GM11168 (cell line): ENCODE measurements around the gene ETV1.

Experiments used
- in situ Hi-C: fragments of 300-500 bp; cut with MboI; formaldehyde crosslinking; loops from one replicate; pipeline ENCODE4 v1.12.0; 2022; ENCODE audit warnings: low sequenced_read_pairs; ENCODE audit not compliant: unreplicated experiment

Gene ETV1

DNA sequence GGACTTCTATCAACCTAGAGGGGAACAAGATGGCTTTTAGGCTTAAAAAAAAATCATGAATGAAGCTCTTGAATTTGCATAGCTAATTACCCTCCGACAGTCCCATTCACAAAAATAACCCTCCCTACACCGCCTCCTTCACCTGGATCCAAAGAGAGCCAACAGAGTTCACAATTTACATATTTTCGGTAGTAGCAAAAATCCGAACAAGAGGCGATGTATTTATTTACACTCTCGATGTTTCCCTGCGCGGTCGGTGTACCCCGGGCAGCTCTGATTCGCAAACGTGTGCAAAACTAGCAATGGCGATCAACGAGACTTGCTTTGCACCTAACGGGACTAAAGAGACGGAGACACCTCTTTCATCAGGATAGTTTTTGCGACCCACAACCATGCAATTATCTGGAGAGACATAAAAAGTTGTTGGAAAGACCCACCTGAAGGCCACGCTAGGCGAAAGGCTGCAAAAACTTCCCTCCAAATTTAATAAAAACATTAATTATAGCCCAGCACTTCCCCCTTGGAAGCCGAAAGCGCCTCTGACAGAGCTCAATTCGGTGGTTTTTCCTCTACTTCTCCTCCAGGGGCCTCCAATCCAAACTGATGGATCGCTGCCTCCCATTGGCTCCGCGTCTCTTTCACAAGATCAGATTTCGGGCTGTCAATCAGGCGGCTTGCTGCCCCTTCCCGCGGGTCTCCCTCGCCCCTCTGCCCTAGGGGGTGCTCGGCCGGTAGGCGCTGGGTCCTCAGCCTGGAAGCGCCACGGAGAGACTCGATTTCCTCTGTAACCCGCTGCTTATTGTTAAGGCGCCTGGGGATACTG is at the start of gene ETV1:
ETV1 (minus strand) TSS at position 541 of the 823 bp plus-strand sequence. CDS start 614 bp downstream, outside the sequence.
- in situ Hi-C loops, result no loop called here

DNA sequence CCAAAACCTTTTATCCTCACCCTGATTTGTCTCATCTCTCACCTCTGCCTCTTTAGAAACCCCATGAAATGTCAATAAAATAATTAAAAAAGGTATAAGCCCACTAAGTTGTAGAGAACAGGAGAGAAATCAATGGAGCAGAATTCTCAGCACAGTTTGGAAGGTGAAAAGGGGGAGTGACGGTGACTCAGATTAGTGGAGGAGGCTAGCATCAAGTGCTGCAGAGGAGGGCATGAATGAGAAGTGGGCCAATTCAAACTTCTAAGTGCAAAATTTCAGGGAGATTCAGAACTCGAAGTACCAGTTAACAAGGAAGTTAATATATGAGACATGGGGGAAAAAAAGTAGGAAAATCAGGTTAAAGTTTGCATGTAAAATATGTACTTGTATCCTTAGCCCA is 34.9 kb upstream of the ETV1 start:
- in situ Hi-C loops, result no loop called here

DNA sequence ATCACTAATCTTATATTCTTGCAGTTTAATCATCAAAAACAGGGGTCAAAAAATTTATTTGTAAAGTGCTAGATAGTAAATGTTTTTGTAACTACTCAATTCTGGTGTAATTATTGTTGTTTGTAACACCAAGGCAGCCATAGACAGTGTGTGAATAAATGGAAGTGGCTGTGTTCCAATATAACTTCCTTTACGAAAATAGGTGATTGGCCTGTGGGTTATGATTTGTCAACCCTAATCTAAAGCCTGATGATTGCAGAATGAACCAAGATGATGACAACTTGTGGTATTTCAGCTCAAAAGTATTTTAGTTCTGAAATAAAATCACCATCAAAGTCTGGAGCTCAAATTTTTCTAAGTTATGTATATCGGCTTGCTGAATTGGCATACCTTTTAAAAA is 34.4 kb upstream of the ETV1 start:
- in situ Hi-C loops, result no loop called here

DNA sequence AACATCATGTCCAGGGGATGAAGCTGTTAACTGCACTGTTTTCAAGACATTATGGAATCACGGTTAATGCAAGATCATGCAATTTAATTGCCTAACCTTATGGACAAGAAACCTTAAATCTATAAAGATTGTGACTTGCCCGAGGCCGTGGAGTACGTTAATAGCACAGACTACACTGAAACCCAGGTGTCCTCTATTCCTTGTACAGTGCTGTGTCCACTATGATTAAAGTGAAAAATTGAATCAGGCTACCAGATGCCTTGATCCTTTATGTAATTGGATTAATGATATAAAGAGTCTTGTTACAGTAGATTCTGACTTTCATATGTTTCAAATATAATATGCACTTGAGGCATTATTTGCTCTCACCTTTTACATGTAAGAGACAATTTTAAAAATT is 33.9 kb upstream of the ETV1 start:
- in situ Hi-C loops, result no loop called here

DNA sequence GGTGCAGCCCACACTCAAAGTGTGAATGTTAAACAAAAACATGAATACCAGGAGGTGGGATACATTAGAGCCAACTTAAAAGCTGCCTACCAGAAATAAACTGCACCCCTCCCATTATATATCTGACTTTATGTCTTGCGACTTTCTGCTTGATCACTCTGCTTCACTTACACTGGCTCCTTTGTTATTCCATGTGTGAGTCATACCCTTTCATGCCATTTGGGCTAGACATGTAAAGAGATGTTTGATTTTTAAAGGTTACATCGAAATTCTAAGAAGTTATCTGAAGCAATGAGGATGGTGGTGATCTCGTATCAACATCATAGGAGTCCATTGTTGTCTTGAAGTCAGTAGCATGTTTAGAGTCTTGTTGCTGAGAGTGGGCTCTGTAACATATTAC is 31.6 kb upstream of the ETV1 start:
- in situ Hi-C loops, result no loop called here

DNA sequence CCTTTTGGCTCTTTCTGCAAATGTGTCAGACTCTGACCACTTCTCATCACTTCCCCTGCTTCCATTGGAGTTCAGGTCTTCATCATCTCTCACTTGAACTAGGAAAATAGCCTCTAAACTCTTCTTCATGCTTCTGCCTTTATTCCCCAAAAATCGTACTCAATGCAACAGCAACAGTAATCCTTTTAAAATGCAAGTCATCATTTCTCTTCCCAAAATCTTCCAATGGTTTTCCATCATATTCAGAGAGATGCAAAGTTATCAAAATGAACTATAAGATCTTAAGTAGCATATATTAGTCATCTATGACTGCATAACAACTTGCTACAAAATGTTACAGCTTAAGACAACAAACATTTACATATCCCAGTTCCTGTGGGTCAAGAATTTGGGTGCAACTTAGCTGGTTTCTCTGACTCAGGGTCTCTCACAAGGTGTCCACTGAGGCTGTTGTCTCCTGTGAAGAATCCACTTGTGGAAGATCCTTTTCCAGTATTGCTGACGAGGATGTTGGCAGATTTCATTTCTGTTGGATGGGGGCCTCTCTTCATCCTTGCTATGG is 31.0 kb upstream of the ETV1 start:
- in situ Hi-C loops, result no loop called here

DNA sequence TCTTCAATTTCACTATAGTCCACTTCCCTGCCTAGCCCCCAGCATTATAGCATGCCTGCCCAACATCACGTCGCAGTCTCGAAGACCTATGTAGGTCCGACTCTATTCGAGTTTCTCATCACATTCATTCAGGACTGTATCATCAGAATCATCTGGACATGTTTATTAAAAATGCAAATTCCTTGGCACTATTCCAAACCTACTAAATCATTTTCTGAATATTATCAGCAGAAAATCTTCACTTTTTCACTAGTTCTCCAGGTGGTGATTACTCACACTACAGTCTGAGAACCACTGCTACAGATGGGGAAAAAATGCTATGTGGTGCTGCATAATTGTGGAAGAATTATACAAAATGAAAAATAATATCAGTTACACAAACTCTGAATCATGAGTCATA is 29.3 kb upstream of the ETV1 start:
- in situ Hi-C loops, result no loop called here

DNA sequence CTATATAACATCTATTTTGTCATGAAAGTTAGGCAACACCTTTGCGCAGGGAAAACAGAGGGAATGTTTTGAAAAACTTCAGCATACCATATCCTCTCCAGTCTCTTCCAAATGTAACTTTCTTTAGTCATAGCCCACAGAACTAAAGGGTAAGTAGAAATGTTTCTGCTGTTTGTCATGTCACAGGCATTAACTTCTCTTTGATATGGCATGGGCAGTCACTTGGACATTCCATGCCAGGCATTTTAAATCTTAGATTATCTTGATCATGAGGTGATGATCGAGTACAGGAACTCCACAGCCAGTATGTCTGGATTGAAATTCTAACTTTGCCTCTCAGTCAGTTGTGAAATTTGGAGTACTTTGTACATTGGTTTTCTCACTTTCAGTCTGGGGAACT is 27.5 kb upstream of the ETV1 start:
- in situ Hi-C loops, result no loop called here

DNA sequence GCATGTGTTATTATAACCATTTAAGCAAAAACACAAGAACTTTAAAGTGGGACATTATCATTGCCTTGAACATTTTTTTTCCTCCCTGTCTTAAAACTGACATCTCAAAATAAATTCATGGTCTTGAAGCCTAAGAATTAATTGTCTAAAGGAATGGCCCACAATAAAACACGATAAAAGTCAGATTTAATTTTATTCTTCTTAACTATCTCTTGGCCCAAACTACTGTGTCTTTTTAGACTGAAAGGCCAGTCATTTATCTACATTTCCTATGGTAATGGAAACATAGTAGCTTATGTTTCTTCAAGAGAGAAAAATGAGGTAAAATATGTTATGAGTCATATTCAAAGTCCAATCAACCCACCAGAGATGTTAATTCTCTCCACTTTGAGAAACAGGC is 24.4 kb upstream of the ETV1 start:
- in situ Hi-C loops, result no loop called here

DNA sequence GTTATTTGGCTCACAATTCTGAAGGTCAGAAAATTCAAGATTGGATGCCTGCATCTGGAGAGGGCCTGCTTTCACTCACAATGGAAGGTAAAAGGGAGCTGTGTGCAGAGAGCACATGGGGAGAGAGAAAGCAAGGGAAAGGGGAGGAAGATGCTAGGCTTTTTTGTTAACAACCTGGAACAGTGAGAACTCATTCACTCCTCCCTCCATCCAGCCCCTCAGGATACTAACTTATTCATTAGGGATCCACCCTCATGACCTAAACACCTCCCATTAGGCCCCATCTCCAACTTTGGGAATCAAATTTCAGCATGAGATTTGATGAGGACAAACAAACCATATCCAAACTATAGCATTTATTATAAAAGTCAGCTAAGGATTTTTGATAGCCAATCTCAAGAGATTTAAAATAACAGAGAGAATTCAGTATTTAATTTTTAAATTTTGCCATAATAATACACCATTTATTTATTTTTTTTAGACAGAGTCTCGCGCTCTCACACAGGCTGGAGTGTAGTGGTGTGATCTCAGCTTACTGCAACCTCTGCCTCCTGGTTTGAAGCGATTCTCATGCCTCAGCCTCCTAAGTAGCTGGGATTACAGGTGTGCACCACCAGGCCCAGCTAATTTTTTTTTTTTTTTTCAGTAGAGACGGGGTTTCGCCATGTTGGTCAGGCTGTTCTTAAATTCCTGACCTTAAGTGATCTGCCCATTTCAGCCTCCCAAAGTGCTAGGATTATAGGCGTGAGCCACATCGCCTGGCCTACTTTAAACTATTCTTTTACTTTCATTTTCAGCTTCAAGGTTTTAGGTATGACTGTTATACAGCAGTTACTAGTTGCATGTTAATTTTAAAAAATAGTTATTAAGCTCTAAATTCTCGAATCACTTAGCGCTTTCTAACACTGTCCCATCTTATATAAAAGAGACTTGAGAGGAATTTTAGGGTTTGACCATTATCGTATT is 20.3 kb upstream of the ETV1 start:
- in situ Hi-C loops, result no loop called here

DNA sequence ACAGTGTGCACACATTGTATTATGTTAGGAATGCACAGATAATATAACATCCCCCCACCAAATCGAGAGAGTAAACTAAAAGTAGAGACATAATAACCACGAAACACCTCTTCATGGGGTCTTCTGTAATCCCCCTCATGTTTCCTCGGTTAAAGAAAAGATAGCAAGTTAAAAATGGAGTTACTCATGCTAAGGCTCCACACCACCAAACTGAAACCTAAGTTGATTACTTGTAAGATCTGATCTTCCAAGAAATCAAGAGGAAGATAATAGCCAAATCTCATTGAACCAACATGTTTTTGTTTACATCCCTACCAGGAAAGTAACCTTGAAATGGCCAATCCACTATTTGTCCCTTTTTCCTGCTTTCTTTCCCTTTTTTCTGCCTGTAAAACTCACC is 11.7 kb upstream of the ETV1 start:
- in situ Hi-C loops, result no loop called here

DNA sequence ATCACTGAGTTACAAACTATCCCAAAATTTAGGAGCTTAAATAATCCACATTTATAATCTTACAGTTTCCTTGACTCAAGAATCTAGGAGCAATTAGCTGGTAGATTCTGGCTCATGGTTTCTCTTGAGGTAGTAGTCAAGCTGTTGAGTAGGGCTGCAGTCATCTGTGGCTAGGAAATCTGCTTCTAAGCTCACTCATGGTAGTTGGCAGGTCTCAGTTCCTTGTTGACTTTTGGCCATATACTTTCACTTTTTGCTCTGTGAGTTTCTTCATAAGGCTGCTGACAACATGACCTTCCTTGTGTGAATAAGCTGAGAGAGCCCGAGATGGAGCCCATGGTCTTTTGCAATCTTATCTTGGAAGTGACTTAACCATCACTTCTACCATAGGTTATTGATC is 10.8 kb upstream of the ETV1 start:
- in situ Hi-C loops, result no loop called here

DNA sequence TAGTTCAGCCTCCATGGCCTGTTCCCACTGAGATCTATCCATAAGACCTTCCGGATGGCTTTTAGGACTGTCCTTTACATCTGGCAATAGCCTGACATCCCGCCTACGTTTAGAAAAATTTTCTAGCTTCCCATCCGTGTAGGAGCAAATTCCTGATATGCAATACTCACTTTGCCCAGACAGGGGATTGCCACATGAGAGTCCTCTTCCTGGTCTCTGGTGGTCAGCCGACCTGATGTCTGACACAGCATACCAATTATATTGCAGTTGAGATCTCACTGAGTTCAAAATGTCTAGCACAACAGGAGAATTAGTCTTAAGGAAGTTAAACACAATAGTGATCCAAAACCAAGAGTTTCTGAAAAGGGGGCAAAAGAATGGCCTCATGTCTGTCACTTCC is 9.4 kb upstream of the ETV1 start:
- in situ Hi-C loops, result no loop called here

DNA sequence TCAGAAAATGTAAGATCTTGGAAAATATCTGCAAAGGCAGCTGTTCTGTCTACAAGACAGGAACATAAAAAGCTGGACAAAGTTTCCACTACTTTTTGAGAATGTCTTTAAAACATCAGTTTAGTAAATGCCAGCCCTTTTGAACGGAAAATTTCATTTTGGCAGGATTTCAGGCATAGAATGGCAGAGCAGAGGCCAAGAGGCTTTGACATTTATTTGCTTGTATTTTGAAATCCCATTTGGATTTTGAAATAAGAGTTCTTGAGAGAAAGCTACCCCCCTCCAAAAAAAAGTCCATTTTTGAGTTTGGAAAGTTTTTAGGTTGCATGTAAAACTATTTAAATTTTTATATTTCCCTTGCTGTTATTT is 3.1 kb upstream of the ETV1 start:
- in situ Hi-C loops, result no loop called here

DNA sequence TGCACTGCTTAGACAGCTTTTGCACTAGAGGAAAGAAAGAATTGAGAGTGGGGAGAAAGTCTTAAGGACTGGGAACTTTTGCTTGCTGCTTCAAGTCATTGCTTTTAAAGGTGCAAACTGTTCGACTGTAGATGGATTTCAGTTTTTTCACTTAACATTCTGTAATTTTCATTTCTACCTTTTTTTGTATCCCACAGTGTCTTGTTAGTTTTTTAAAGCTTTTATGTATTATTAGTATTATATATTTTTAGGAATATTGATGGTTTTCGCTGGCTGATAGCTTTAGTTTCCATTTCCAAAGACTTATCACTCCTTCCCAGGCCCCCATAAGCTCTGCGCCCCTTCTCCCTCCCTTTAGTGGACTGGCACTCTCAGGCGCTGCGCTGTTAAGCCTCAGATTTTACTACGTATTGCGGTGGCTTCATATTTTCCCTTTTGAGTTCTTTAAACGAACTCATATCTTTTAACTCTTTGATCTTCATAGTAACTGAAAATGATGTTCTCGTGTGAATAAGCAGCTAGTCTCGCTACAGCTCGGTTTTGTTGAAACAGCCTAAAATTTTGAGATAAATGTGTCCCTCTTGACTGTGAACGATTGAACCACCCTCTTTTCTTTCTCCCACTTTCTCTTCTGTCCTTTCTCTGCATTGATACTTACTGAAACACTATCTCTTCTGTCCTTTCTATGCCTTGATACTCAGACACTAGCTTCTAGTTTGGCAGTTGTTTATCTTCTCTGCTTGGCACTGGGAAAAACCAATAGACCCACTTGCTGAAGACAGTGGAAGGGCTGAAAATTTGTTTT is 2.5 kb upstream of the ETV1 start:
- in situ Hi-C loops, result no loop called here

DNA sequence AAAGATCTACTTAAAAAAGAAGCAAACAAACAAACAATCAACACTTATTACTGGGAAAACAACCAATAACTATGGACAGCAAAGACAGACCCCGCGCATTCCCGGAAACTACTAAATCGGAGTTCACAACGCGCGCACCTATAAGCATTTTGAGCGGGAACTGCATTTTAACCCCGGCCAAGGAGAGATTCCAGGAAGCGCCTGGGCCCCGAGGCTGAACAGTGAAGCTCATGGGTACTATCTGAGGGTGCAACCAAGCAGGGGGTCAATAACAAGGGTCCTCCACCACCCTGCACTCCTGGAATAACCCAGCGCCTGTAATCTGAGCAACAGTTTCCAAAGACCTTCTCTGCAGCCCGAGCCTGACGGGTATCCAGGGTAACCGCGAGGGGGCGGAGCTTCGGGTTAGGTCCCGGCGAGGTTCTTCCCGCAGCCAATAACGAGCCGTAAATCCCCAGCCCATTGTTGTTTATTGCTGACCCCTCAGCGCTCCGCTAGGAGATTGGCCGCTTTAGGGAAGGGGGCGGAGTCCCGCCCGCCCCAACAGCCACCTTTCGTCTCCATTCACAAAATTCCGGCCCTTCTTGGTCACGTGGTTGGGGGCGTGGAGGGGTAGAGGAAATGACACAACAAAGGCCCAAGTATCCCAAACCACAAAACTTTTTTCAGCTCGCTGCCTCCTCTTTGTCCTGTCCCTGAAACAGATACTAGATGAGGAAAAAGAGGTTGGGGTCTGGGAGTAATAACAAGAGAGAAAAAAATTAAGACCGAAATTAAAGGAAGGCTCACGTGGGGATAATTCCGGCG is 1.7 kb upstream of the ETV1 start:
- in situ Hi-C loops, result no loop called here

DNA sequence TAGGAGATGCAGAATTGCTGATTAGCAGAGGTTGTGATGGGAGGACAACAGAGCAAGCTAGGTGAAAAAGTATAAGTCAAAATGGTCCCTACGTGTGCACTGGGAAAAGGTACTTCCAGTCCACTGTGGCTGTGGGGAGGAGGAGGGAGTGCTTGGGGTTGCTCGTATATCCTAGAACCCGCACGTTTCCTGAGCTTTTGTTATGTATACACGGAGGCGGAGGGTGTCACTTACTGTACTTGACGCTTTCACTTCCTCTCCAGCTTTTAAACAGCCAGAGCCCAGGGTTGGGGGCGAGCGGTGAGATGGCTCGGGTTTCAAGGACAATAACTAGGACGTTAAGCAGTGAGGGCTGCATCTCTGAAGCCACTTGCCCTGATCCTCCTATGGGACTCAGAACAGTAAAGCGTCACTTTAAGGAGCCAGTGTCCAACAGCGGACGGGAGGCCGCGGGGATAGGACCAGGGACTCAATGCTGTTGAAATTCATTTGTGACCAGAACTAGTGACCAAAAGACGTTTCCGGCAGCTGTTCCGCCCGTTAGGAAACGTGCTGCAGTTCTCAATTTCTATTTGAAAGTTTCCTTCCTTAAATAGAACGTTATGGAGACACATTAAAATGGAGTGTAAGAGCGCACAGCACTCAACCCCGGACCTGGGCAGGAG is 985 bp upstream of the ETV1 start:
- in situ Hi-C loops, result no loop called here

DNA sequence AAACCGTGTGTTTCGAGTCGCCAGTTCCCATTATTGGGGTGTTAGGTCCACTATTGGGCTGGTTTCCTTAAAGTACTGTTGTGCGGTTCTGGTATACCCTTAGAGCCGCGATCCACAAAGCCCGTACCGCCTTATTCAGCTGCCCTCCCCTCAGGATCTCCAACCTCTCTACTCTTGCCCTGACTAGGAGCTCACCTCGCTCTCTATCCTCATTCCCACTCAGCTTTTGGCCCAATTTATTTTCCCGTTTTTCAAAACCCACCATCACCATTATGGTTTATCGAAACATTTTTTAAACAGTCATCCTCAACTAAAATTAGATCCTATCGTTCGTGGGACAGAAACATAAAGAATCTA is 461 bp upstream of the ETV1 start:
- in situ Hi-C loops, result no loop called here

DNA sequence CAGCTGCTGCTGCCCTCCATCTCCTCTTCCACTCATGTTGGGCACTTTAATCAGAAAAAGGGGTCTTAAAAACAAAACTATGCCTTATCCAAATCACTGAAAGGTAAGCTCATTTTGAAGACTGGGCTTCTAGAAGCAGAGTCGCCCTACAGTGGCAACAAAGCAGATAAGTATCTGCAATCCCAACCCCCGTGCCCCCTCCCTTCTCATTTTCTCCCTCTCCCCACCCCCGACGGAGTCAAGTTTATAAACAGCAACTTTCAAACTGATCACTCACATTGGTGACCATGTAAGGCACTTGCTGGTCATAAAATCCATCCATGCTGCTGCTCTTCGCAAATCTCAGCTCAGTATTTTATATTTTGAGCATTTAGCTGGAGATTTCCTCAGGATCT is 738 bp downstream of the ETV1 start:
- in situ Hi-C loops, result no loop called here
